Measurements from ENCODE around the gene ADGRV1. TPM values are rescaled to one million over a fixed set of nuclear protein-coding genes. Genes with fewer than 3 reads are reported as not detected.
A peak's percentile ranks its signal among the peaks of the same experiment; 100 is the strongest.
"Not testable (repeated sequence)": the region's sequence is repeated elsewhere in the genome, so short reads cannot be mapped to it uniquely, and the experiment has no call there.

Gene ADGRV1
- total RNA-seq, 4 donors from 2014 or later = 0.28 to 6.5 (median 3.7) TPM

- H3K9me3 ChIP-seq = no peaks in the 10 kb centered on the region
- H3K4me1 ChIP-seq = no peaks in the 10 kb centered on the region
- TF ChIP-seq CTCF (IDR thresholded peaks at IDR 0.05) (no peak), POLR2A (IDR thresholded peaks at IDR 0.05) (no peak)
- H3K36me3 ChIP-seq = no peaks in the 10 kb centered on the region
- no peak for DNase-seq
- no peak overlapping the region for H3K4me3 ChIP-seq
- no peaks in the 10 kb centered on the region for H3K27me3 ChIP-seq
- no peak overlapping the region for H3K27ac ChIP-seq
Measured at GRCh38 chr5:90777959-90778358, 219.4 kb downstream of the ADGRV1 start.

GRCh38 chr5:90783460-90784333, 225.1 kb downstream of the ADGRV1 start:
- peak in 2 of 3 donors; percentile 49 to 86 for DNase-seq
- H3K36me3 ChIP-seq = no peaks in the 10 kb centered on the region
- H3K27ac ChIP-seq = no peak overlapping the region
- H3K27me3 ChIP-seq = no peaks in the 10 kb centered on the region
- no peak overlapping the region for H3K4me3 ChIP-seq
- H3K4me1 ChIP-seq = no peaks in the 10 kb centered on the region
- TF ChIP-seq CTCF (IDR thresholded peaks at IDR 0.05) (peak in 5 of 6 experiments; percentile 56 to 86 (median 76)), POLR2A (IDR thresholded peaks at IDR 0.05) (no peak)
- H3K9me3 ChIP-seq = no peaks in the 10 kb centered on the region

- Histone ChIP-seq H3K27me3 (no peaks in the 10 kb centered on the region), H3K9me3 (no peaks in the 10 kb centered on the region), H3K4me3 (no peak overlapping the region), H3K27ac (no peak overlapping the region), H3K4me1 (no peaks in the 10 kb centered on the region), H3K36me3 (no peaks in the 10 kb centered on the region)
- no peak for DNase-seq
- no peak for TF ChIP-seq CTCF (IDR thresholded peaks at IDR 0.05)
- TF ChIP-seq POLR2A (IDR thresholded peaks at IDR 0.05) = no peak
Measured at GRCh38 chr5:90786756-90787155, 228.2 kb downstream of the ADGRV1 start.

GRCh38 chr5:90792725-90793124, 234.1 kb downstream of the ADGRV1 start:
- Histone ChIP-seq H3K9me3 (no peaks in the 10 kb centered on the region), H3K4me3 (no peak overlapping the region), H3K27me3 (no peaks in the 10 kb centered on the region), H3K36me3 (no peaks in the 10 kb centered on the region), H3K4me1 (no peaks in the 10 kb centered on the region), H3K27ac (no peak overlapping the region)
- TF ChIP-seq CTCF (IDR thresholded peaks at IDR 0.05) (no peak), POLR2A (IDR thresholded peaks at IDR 0.05) (no peak)
- no peak for DNase-seq

- H3K9me3 ChIP-seq = no peaks in the 10 kb centered on the region
- no peak for DNase-seq
- TF ChIP-seq CTCF (IDR thresholded peaks at IDR 0.05) (no peak), POLR2A (IDR thresholded peaks at IDR 0.05) (no peak)
Measured at GRCh38 chr5:90793183-90793582, 234.6 kb downstream of the ADGRV1 start.

GRCh38 chr5:90796919-90797318, 238.3 kb downstream of the ADGRV1 start:
- not testable (repeated sequence) for H3K27me3 ChIP-seq

More at GRCh38 chr5:90793183-90793582, 234.6 kb downstream of the ADGRV1 start:
- Histone ChIP-seq H3K4me3 (no peak overlapping the region), H3K27ac (no peak overlapping the region), H3K27me3 (no peaks in the 10 kb centered on the region), H3K36me3 (no peaks in the 10 kb centered on the region), H3K4me1 (no peaks in the 10 kb centered on the region)

GRCh38 chr5:90800082-90800481, 241.5 kb downstream of the ADGRV1 start:
- H3K27ac ChIP-seq, H3K4me3 ChIP-seq, DNase-seq, H3K4me1 ChIP-seq, H3K36me3 ChIP-seq, H3K9me3 ChIP-seq, H3K27me3 ChIP-seq: not testable (repeated sequence)

More at GRCh38 chr5:90796919-90797318, 238.3 kb downstream of the ADGRV1 start:
- not testable (repeated sequence) for DNase-seq, H3K9me3 ChIP-seq, H3K36me3 ChIP-seq, H3K27ac ChIP-seq, H3K4me1 ChIP-seq, H3K4me3 ChIP-seq

- not testable (repeated sequence) for DNase-seq, H3K36me3 ChIP-seq, H3K9me3 ChIP-seq, H3K4me3 ChIP-seq, H3K4me1 ChIP-seq, H3K27me3 ChIP-seq, H3K27ac ChIP-seq
Measured at GRCh38 chr5:90800515-90800914, 241.9 kb downstream of the ADGRV1 start.

Measured in Peyer's patch (tissue), 4 donors.